NT2/D1 (cell line): Measurements from ENCODE around the gene DIP2C.

ENCODE experiments used
- SUZ12 ChIP-seq: IDR thresholded peaks from 2 replicates; pipeline ENCODE4 v1.6.1; 2011; ENCODE audit not compliant: insufficient read length, insufficient read depth; ENCODE audit errors: extremely low read depth
- YY1 ChIP-seq: IDR thresholded peaks from 2 replicates; pipeline ENCODE4 v1.6.1; 2011; ENCODE audit not compliant: insufficient read length, insufficient read depth
- ZNF274 ChIP-seq: IDR thresholded peaks from 2 replicates; pipeline ENCODE4 v1.6.1; 2011; ENCODE audit warnings: mild to moderate bottlenecking, low read depth, low read length

GRCh38 chr10:662686-663465, 26.6 kb downstream of the DIP2C start:
- TF ChIP-seq YY1 (no peak), ZNF274 (no peak), SUZ12 (no peak)
